ENCODE results near the gene IFT88.

IFT88 gene

DNA sequence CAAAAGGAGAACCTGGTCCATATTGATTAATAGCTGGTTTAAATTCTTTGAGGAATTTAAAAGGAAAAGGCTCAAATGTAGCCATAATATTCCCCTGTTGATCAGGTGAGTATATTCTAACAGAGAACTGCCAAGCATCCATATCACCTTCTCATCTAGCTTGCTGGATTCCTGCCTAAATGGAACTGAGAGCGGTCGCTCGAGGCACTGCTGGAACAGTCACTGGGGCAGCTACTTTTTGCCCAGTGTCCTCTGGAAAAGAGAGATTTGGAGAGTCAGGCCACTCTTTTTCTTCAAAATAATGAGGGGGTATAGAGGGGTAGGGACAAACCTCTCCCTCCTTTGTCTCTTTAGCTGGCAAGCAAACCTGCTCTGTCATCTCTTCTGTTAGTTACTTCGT, 117.1 kb downstream of the IFT88 start:
- TF ChIP-seq ZFX (IDR thresholded peaks at IDR 0.05) (no peak), CTCF (conservative IDR thresholded peaks at IDR 0.05) (no peak)
- H3K27ac ChIP-seq, result no peak overlapping the region

GRCh38 chr13:20684546-20684945, 117.6 kb downstream of the IFT88 start:
- no peak overlapping the region for H3K27ac ChIP-seq
- TF ChIP-seq CTCF (conservative IDR thresholded peaks at IDR 0.05) (no peak), ZFX (IDR thresholded peaks at IDR 0.05) (no peak)

DNA sequence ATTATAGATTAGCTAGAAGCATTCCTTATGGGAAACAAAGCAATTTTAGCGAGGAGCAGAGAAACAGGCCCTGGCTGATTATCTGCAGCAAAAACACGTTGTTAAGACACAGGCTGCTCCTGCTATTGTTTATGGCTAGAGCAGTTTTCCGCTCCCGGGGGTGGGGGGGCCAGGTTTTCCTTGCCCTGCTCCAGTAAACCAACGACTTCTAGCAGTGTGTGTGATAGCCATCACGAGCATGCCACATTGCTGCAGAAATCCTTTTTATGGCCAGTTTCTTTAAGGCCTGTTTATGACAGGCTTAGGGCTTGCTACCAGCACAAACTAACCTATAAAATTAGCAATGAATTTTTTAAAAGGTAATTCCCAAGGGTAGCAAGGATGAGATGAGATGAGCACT, 118.1 kb downstream of the IFT88 start:
- no peak overlapping the region for H3K27ac ChIP-seq
- TF ChIP-seq ZFX (IDR thresholded peaks at IDR 0.05) (no peak), CTCF (conservative IDR thresholded peaks at IDR 0.05) (no peak)

GRCh38 chr13:20686167-20686566, 119.2 kb downstream of the IFT88 start:
- H3K27ac ChIP-seq, result no peak overlapping the region
- TF ChIP-seq CTCF (conservative IDR thresholded peaks at IDR 0.05) (no peak), ZFX (IDR thresholded peaks at IDR 0.05) (no peak)

DNA sequence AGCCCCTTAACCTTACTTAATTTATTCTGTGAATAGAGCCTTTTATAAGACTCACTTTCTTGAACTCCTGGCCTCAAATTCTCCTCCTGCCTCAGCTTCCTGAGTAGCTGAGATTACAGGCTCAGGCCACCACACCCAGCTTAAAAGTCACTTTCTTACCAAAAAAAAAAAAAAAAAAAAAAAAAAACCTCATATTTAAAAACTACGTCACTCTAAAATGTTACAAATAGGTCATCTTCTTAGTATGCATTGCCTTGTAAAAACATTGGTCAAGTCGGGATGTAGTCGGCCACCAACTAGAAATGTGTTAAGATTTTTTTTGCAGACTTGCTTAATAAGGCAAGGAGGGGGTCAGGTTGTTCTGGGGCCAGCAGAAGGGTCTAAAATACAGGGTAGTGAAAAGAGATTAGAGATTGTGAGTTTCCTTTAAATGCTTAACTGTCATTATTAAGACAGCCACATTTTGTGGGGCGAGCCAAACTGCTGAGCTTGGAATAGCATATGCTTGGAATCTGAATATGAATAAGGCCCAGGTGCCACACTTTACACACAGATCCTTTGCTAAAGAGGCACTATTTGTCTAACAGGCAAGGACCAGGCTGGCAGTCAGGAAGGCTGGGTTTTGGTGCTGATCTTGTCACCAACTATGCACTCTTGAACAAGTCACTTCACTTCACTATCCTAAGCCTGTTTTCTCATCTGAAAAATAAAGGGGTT, 120.1 kb downstream of the IFT88 start:
- TF ChIP-seq ZFX (IDR thresholded peaks at IDR 0.05) (no peak), CTCF (conservative IDR thresholded peaks at IDR 0.05) (no peak)
- H3K27ac ChIP-seq, result no peak overlapping the region

DNA sequence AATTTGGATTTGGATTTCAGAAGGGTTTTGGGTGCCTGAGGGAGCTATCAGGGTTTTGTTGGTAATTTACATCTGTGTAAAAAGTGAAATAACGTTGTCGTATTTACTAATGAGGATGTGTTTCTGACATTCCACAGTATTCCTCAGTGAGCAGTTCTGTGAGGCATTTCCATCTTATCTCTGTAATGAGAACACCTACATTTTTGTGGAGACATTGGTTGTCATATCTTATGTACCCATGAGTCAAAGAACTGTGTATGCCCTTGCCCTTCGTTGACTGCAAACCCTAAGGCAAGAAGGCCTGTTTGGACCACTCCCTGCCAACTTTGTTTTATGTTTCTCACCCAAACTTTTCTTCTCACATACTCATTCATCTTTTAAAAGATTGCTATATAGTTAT, 122.3 kb downstream of the IFT88 start:
- TF ChIP-seq ZFX (IDR thresholded peaks at IDR 0.05) (no peak), CTCF (conservative IDR thresholded peaks at IDR 0.05) (no peak)
- no peak overlapping the region for H3K27ac ChIP-seq

GRCh38 chr13:20691616-20692015, 124.7 kb downstream of the IFT88 start:
- H3K27ac ChIP-seq, result no peak overlapping the region
- no peak for TF ChIP-seq ZFX (IDR thresholded peaks at IDR 0.05)
- no peak for TF ChIP-seq CTCF (conservative IDR thresholded peaks at IDR 0.05)

Measured in C4-2B (cell line).